CD14-positive monocyte (primary cell): ENCODE measurements around the gene KRT17. TPM values are rescaled to one million over a fixed set of nuclear protein-coding genes. Genes with fewer than 3 reads are reported as not detected.

Experiments used
- DNase-seq, 3 donors: peaks; one replicate each; pipeline ENCODE4 v3.0.0-alpha.2; 2011 to 2022
- H2AFZ ChIP-seq: 2 replicates; pipeline ENCODE4 v1.6.0; 2012; ENCODE audit warnings: mild to moderate bottlenecking, low read depth, low read length, inconsistent platforms; ENCODE audit not compliant: insufficient read depth, poor library complexity, severe bottlenecking
- H3K27ac ChIP-seq, 2 donors: 1 replicate in 1 of 2; 2 replicates in 1 of 2; pipeline ENCODE4 v1.5.1; 2012 to 2013; ENCODE audit warnings: low read length in 2 of 2, control low read depth in 1 of 2, inconsistent platforms in 1 of 2, low read depth in 1 of 2, mild to moderate bottlenecking in 1 of 2
- H3K27me3 ChIP-seq, 2 donors: one replicate each; pipeline versions ENCODE4 v1.6.0 to v1.6.1; 2011 to 2013; ENCODE audit warnings: low read length in 2 of 2; ENCODE audit not compliant: control insufficient read depth in 2 of 2, insufficient read depth in 2 of 2
- H3K36me3 ChIP-seq, 2 donors: replicated peaks in 1 of 2; 1 replicate in 1 of 2; 2 replicates in 1 of 2; pipeline versions ENCODE4 v1.5.1 to v1.6.1; 2012 to 2013; ENCODE audit warnings: low read length in 2 of 2, control low read depth in 1 of 2, inconsistent platforms in 1 of 2, mild to moderate bottlenecking in 1 of 2; ENCODE audit not compliant: insufficient read depth in 2 of 2, control insufficient read depth in 1 of 2
- H3K4me1 ChIP-seq, 2 donors: 1 replicate in 1 of 2; 2 replicates in 1 of 2; pipeline versions ENCODE4 v1.5.1 to v1.6.1; 2012 to 2013; ENCODE audit warnings: low read length in 2 of 2, control low read depth in 1 of 2, inconsistent platforms in 1 of 2, mild to moderate bottlenecking in 1 of 2, moderate library complexity in 1 of 2; ENCODE audit not compliant: insufficient read depth in 2 of 2, control insufficient read depth in 1 of 2
- H3K4me2 ChIP-seq: replicated peaks from 2 replicates; pipeline ENCODE3; 2012; ENCODE audit warnings: low read length, moderate library complexity, mild to moderate bottlenecking; ENCODE audit not compliant: poor library complexity, severe bottlenecking; ENCODE audit errors: extremely low read depth
- H3K4me3 ChIP-seq, 3 experiments: fragments of 200-600 bp in 1 of 3; sonication (generic) in 1 of 3; replicated peaks in 1 of 3; 1 replicate in 2 of 3; 2 replicates in 1 of 3; pipeline ENCODE4 v1.5.1; 2011 to 2013; ENCODE audit warnings: low read length in 3 of 3, mild to moderate bottlenecking in 3 of 3, control low read depth in 2 of 3, low read depth in 2 of 3, inconsistent platforms in 1 of 3, moderate library complexity in 1 of 3
- H3K79me2 ChIP-seq: 2 replicates; pipeline ENCODE4 v1.6.0; 2012; ENCODE audit warnings: mild to moderate bottlenecking, control low read depth, inconsistent platforms, low read length, moderate library complexity; ENCODE audit not compliant: insufficient read depth
- H3K9ac ChIP-seq: 2 replicates; pipeline ENCODE4 v1.6.0; 2017; ENCODE audit warnings: low read length, mild to moderate bottlenecking; ENCODE audit not compliant: insufficient read depth, poor library complexity, severe bottlenecking
- H3K9me3 ChIP-seq, 2 donors: replicated peaks in 1 of 2; 1 replicate in 1 of 2; 2 replicates in 1 of 2; pipeline versions ENCODE4 v1.5.1 to v1.6.1; 2012 to 2013; ENCODE audit warnings: low read length in 2 of 2, control low read depth in 1 of 2; ENCODE audit not compliant: control insufficient read depth in 1 of 2, insufficient read depth in 1 of 2
- H4K20me1 ChIP-seq: 2 replicates; pipeline ENCODE4 v1.6.0; 2012; ENCODE audit warnings: mild to moderate bottlenecking, low read length, control low read depth, moderate library complexity; ENCODE audit not compliant: insufficient read depth
- H3K27ac Mint-ChIP-seq, 7 donors: one replicate each; pipeline ENCODE4 v1.8.0; 2020; ENCODE audit warnings: mild to moderate bottlenecking in 7 of 7, mixed read lengths in 7 of 7, moderate library complexity in 6 of 7, inconsistent platforms in 2 of 7
- H3K27me3 Mint-ChIP-seq, 3 donors: one replicate each; pipeline ENCODE4 v1.8.0; 2021 to 2022; ENCODE audit warnings: low read depth in 3 of 3, mild to moderate bottlenecking in 3 of 3, mixed read lengths in 3 of 3, moderate library complexity in 3 of 3, inconsistent platforms in 1 of 3
- H3K36me3 Mint-ChIP-seq, 2 donors: one replicate each; pipeline ENCODE4 v1.8.0; 2020; ENCODE audit warnings: mixed read lengths in 2 of 2, inconsistent platforms in 1 of 2, mild to moderate bottlenecking in 1 of 2
- H3K4me1 Mint-ChIP-seq: one replicate; pipeline ENCODE4 v1.8.0; 2020; ENCODE audit warnings: mild to moderate bottlenecking, mixed read lengths
- H3K4me3 Mint-ChIP-seq, 2 donors: one replicate each; pipeline ENCODE4 v1.8.0; 2020; ENCODE audit warnings: mild to moderate bottlenecking in 2 of 2, mixed read lengths in 2 of 2, moderate library complexity in 1 of 2
- H3K9me3 Mint-ChIP-seq, 7 donors: one replicate each; pipeline ENCODE4 v1.8.0; 2020 to 2022; ENCODE audit warnings: mixed read lengths in 7 of 7, mild to moderate bottlenecking in 6 of 7, moderate library complexity in 6 of 7, inconsistent platforms in 2 of 7
- CTCF ChIP-seq: fragments of 200-600 bp; IDR thresholded peaks from one replicate; pipeline ENCODE4 v1.8.0; 2022; ENCODE audit warnings: antibody characterized with exemption, mild to moderate bottlenecking
- WGBS: methylation state at CpG from one replicate; pipeline ENCODE4 v1.1.5; 2013; ENCODE audit warnings: missing lambda C conversion rate; ENCODE audit not compliant: insufficient coverage; 5-methylcytosine and 5-hydroxymethylcytosine counted together
- intact Hi-C, 2 donors: fragments of 100-400 bp; cut with micrococcal nuclease; formaldehyde crosslinking; loops; one replicate each; pipeline versions ENCODE4 v1.15.0 to v1.15.1; 2023
- polyA plus RNA-seq, 3 donors: library from polyadenylated mRNA; depleted of rRNA in 1 of 3; unstranded in 2 of 3; stranded (reverse) in 1 of 3; fragments of 300-500 nt in 2 of 3; fragments of >200 nt in 1 of 3; fragmentation: Illumina TruSeq in 2 of 3; gene quantifications; 1 replicate in 2 of 3; 2 replicates in 1 of 3; pipeline ENCODE4 v1.2.3, GENCODE V29; 2012 to 2021

Gene KRT17
- polyA plus RNA-seq, 3 donors, result 0.49 TPM; not detected in 2

GRCh38 chr17:41667280-41668041, 43.1 kb upstream of the KRT17 start:
- H3K79me2 ChIP-seq, result no peaks in the 10 kb centered on the region
- no peaks in the 10 kb centered on the region for H3K36me3 ChIP-seq
- H3K4me2 ChIP-seq, result peak overlapping the region; percentile 87
- peak overlapping the region in 1 of 3 experiments; percentile 73 for H3K4me3 ChIP-seq
- peak; percentile 42 for TF ChIP-seq CTCF
- no peaks in the 10 kb centered on the region for H3K27me3 ChIP-seq
- H3K9ac ChIP-seq, result peak overlapping the region; percentile 56
- no peaks in the 10 kb centered on the region for H4K20me1 ChIP-seq
- Mint-ChIP-seq H3K27me3 (peaks cover 16 to 17% (median 17%) of the 10 kb centered on the region in 3 donors), H3K36me3 (no peaks in the 10 kb centered on the region), H3K27ac (peak overlapping the region; percentile 74 to 93 (median 91)), H3K4me1 (peaks cover 34% of the 10 kb centered on the region), H3K9me3 (peaks cover 0 to 2% (median 0%) of the 10 kb centered on the region in 7 donors), H3K4me3 (peak overlapping the region; percentile 81 to 93)
- intact Hi-C loops, result loop anchor here (5.0 to 10.0 kb wide), 3 partner anchors 173 to 850 kb away; no protein-coding TSS in a partner anchor
- H2AFZ ChIP-seq, result peak overlapping the region; percentile 96
- no peaks in the 10 kb centered on the region for H3K9me3 ChIP-seq
- H3K27ac ChIP-seq, result peak overlapping the region in 1 of 2 donors; percentile 68
- WGBS, result 33% methylated on average over 22 of the region's 23 CpGs
- DNase-seq, result peak in 2 of 3 donors; percentile 55 to 56
- H3K4me1 ChIP-seq, result peaks cover 33 to 36% of the 10 kb centered on the region in 2 donors

- TF ChIP-seq CTCF, result peak; percentile 89
- Histone ChIP-seq H3K27ac (peak overlapping the region; percentile 34 to 68), H3K36me3 (no peaks in the 10 kb centered on the region), H4K20me1 (no peaks in the 10 kb centered on the region), H3K4me3 (peak overlapping the region; percentile 18 to 73 (median 43)), H2AFZ (peak overlapping the region; percentile 96), H3K27me3 (no peaks in the 10 kb centered on the region), H3K4me2 (peak overlapping the region; percentile 87), H3K4me1 (peaks cover 33 to 36% of the 10 kb centered on the region in 2 donors), H3K9me3 (no peaks in the 10 kb centered on the region), H3K9ac (peak overlapping the region; percentile 56), H3K79me2 (no peaks in the 10 kb centered on the region)
- H3K4me1 Mint-ChIP-seq, result peaks cover 32% of the 10 kb centered on the region
- intact Hi-C loops, result loop anchor here (5.0 to 10.0 kb wide), 3 partner anchors 172 to 849 kb away; no protein-coding TSS in a partner anchor
- H3K36me3 Mint-ChIP-seq, result no peaks in the 10 kb centered on the region
- H3K27ac Mint-ChIP-seq, result peak overlapping the region; percentile 20 to 93 (median 91)
- DNase-seq, result peak; percentile 73 to 81 (median 79)
- H3K4me3 Mint-ChIP-seq, result peak overlapping the region; percentile 81 to 93
- peaks cover 16 to 17% (median 17%) of the 10 kb centered on the region in 3 donors for H3K27me3 Mint-ChIP-seq
- WGBS, result 0% methylated on average over 11 of the region's 23 CpGs
- peaks cover 0 to 2% (median 0%) of the 10 kb centered on the region in 7 donors for H3K9me3 Mint-ChIP-seq
Observed at GRCh38 chr17:41666708-41667279, 42.4 kb upstream of the KRT17 start.
